ENCODE data around the gene ZNF277. TPM values are rescaled to one million over a fixed set of nuclear protein-coding genes. Genes with fewer than 3 reads are reported as not detected.

The ZNF277 gene
- total RNA-seq, 1 donor from 2014 or later: 32.0 TPM

- peak; percentile 44 for DNase-seq (ENCODE audit: low spot score)
Observed at GRCh38 chr7:112391841-112392286, 185.4 kb downstream of the ZNF277 start.

Other genes starting within 250 kb of the ZNF277 start
- gene DOCK4, start 296 bp upstream of the ZNF277 start, total RNA-seq (ENCODE audit: insufficient read depth, low replicate concordance): 7.7 TPM
- 79.9 TPM for gene IFRD1, start 243.8 kb downstream of the ZNF277 start, total RNA-seq (ENCODE audit: insufficient read depth, low replicate concordance)

Measured in umbilical cord (tissue), 2 donors.